GM23248 (cell line): Measurements from ENCODE around the gene MIGA2. TPM values are rescaled to one million over a fixed set of nuclear protein-coding genes. Genes with fewer than 3 reads are reported as not detected.

Experiments used
- DNase-seq: peaks from one replicate; pipeline ENCODE4 v3.0.0-alpha.2; 2015
- H2AFZ ChIP-seq: fragments of 200-600 bp; sonication (generic); 2 replicates; pipeline ENCODE4 v1.6.1; 2016; ENCODE audit warnings: antibody characterized with exemption
- H3F3A ChIP-seq: fragments of 200-600 bp; sonication (generic); 2 replicates; pipeline ENCODE4 v1.6.1; 2016; ENCODE audit warnings: mild to moderate bottlenecking, antibody characterized with exemption, mixed run types; ENCODE audit not compliant: insufficient read depth
- H3K27ac ChIP-seq: fragments of 200-600 bp; sonication (generic); 2 replicates; pipeline ENCODE4 v1.5.1; 2016; ENCODE audit warnings: mild to moderate bottlenecking
- H3K27me3 ChIP-seq: fragments of 200-600 bp; sonication (generic); replicated peaks from 2 replicates; pipeline ENCODE4 v1.6.1; 2016; ENCODE audit warnings: mild to moderate bottlenecking; ENCODE audit not compliant: insufficient read depth
- H3K36me3 ChIP-seq: fragments of 200-600 bp; sonication (generic); 2 replicates; pipeline ENCODE4 v1.6.1; 2016; ENCODE audit warnings: low read depth, mild to moderate bottlenecking
- H3K4me1 ChIP-seq: fragments of 200-600 bp; sonication (generic); 2 replicates; pipeline ENCODE4 v1.6.1; 2016; ENCODE audit warnings: mild to moderate bottlenecking; ENCODE audit not compliant: insufficient read depth
- H3K4me2 ChIP-seq: fragments of 200-600 bp; sonication (generic); one replicate; pipeline ENCODE4 v1.6.1; 2016; ENCODE audit warnings: mild to moderate bottlenecking; ENCODE audit not compliant: unreplicated experiment
- H3K4me3 ChIP-seq: fragments of 200-600 bp; sonication (generic); 2 replicates; pipeline ENCODE4 v1.5.1; 2016; ENCODE audit warnings: mild to moderate bottlenecking
- H3K79me2 ChIP-seq: fragments of 200-600 bp; sonication (generic); 2 replicates; pipeline ENCODE4 v1.6.1; 2016; ENCODE audit warnings: mild to moderate bottlenecking; ENCODE audit not compliant: insufficient read depth
- H3K9ac ChIP-seq: fragments of 200-600 bp; sonication (generic); 2 replicates; pipeline ENCODE4 v1.6.1; 2016; ENCODE audit warnings: mild to moderate bottlenecking
- H3K9me2 ChIP-seq: fragments of 200-600 bp; sonication (generic); 2 replicates; pipeline ENCODE4 v1.6.1; 2016; ENCODE audit warnings: mixed run types, mild to moderate bottlenecking, moderate library complexity; ENCODE audit not compliant: insufficient read depth
- H3K9me3 ChIP-seq: fragments of 200-600 bp; sonication (generic); one replicate; pipeline ENCODE4 v1.6.1; 2017; ENCODE audit warnings: low read depth
- H4K20me1 ChIP-seq: fragments of 200-600 bp; sonication (generic); 2 replicates; pipeline ENCODE4 v1.6.0; 2016; ENCODE audit not compliant: insufficient read depth
- EZH2 ChIP-seq: fragments of 200-600 bp; sonication (generic); IDR thresholded peaks from 2 replicates; pipeline ENCODE4 v1.6.1; 2018; ENCODE audit warnings: antibody characterized with exemption, mild to moderate bottlenecking; ENCODE audit not compliant: insufficient read depth, poor library complexity, severe bottlenecking
- EZH2phosphoT487 ChIP-seq: fragments of 200-600 bp; sonication (generic); IDR thresholded peaks from 2 replicates; pipeline ENCODE4 v1.6.1; 2018; ENCODE audit warnings: antibody characterized with exemption, moderate library complexity, mild to moderate bottlenecking, low read depth; ENCODE audit not compliant: insufficient read depth
- WGBS, 2 experiments: methylation state at CpG; one replicate each; pipeline ENCODE4 v1.1.6; 2015 to 2017; ENCODE audit warnings: low lambda C conversion rate in 2 of 2, low coverage in 1 of 2; ENCODE audit errors: missing lambda C conversion rate in 2 of 2; 5-methylcytosine and 5-hydroxymethylcytosine counted together
- in situ Hi-C: fragments of 300-500 bp; cut with MboI; formaldehyde crosslinking; loops from 2 replicates; pipeline ENCODE4 v1.15.0; 2020
- polyA plus RNA-seq: library from polyadenylated mRNA; unstranded; fragments of >200 nt; fragmentation: Nextera tagmentation; extraction: Ambion mirVana; gene quantifications from 2 replicates; pipeline ENCODE4 v1.2.1, GENCODE V29; 2016
- total RNA-seq: library from RNA; depleted of rRNA; stranded (reverse); fragments of >200 nt; shearing (Covaris generic); gene quantifications from 2 replicates; pipeline ENCODE4 v1.2.3, GENCODE V29; 2014

MIGA2 gene
- total and polyA plus RNA-seq, 2 experiments from 2014 or later = 12.4 to 35.1 TPM

DNA sequence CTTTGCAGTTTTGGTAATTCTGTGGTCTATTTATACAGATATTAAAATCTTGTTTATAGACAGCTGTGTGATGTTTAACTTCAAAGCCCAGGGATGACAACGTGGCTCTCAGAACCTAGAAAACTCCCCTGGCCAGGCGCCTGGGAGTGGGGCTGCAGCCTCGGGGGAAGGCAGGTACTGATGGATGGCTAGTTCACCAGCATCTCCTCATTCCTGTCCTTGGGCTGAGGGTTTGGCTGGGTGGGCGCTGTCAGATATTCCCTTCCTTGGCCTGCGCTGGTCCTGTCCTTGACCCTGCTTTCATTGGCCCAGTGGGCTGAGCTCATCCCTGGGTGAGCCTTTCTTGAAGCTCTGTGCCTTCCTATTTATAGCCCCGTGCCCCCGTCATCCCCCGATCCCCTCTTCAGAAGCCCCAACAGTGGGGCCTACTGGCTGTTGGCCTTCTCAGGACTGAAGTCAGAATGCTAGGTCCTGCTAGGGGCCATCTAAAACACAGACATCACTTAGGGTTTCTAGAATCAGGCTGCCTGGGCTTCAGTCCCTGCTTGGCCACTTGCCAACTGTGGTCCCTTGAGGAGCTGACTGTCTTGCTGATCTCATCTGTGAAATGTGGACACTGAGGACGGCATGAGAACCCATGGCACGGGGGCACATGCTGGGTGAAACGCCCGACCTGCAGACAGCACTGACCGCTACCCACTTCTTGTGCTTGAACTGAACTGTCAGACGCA is 29.2 kb upstream of the MIGA2 start:
- H3K9me2 ChIP-seq = no peaks in the 10 kb centered on the region
- H3F3A ChIP-seq = 0 out of 2 replicates have a peak, but pooled peaks cover 4% of the 10 kb centered on the region
- no peak overlapping the region for H2AFZ ChIP-seq
- H3K9me3 ChIP-seq = no peaks in the 10 kb centered on the region
- H3K79me2 ChIP-seq = no peaks in the 10 kb centered on the region
- DNase-seq = no peak
- H3K36me3 ChIP-seq = no peaks in the 10 kb centered on the region; the same call in 1 of the 2 replicates
- H3K4me2 ChIP-seq = no peak overlapping the region
- H3K27me3 ChIP-seq = no peaks in the 10 kb centered on the region
- no peaks in the 10 kb centered on the region for H3K4me1 ChIP-seq
- no peak overlapping the region for H3K27ac ChIP-seq
- in situ Hi-C loops = no loop called here
- WGBS, 2 experiments = 90 to 92% methylated on average over 11 to 14 of the region's 14 CpGs
- no peak for TF ChIP-seq EZH2phosphoT487
- no peak for TF ChIP-seq EZH2
- no peaks in the 10 kb centered on the region for H4K20me1 ChIP-seq
- no peak overlapping the region for H3K4me3 ChIP-seq
- no peak overlapping the region for H3K9ac ChIP-seq

DNA sequence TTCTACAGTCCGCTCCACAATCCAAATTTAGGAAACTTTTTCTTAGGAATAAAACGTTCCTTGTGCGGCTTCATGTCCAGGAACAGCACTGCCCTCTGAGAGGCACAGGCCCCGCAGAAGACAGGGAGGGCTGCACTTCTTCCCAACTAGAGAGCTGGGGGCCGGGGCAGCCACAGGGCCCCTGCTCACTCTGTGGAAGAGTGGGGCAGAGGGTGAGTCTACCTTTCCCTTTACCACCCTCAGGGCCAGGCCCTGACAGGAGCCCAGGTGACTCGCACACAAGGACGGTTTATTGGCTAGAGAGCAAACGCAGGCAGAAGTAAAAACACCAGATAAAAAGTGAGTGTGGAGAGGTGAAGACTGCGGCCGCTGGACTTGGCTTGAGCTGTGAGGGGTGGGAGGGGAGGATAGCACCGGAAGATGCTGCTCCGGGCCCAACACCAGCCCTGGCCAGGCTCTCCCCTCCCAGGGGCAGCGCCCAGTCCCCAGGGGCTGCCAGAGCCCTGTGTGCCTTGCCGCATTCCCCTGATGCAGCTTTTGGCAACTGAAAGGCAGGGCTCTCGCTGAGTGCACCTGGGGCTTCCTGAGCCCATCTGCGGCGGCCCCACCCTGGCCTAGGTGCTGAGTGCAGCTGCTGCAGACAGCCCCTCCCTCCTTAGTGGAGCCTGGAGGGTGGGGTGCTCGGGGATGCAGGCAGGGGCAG is 28.5 kb upstream of the MIGA2 start:
- H3K4me2 ChIP-seq = no peak overlapping the region
- H3K9ac ChIP-seq = no peak overlapping the region
- no peak overlapping the region for H2AFZ ChIP-seq
- H3F3A ChIP-seq = 0 out of 2 replicates have a peak, but pooled peaks cover 4% of the 10 kb centered on the region
- no peak overlapping the region for H3K4me3 ChIP-seq
- DNase-seq = no peak
- no peaks in the 10 kb centered on the region for H3K9me2 ChIP-seq
- no peaks in the 10 kb centered on the region for H3K4me1 ChIP-seq
- no peaks in the 10 kb centered on the region for H3K27me3 ChIP-seq
- H3K36me3 ChIP-seq = no peaks in the 10 kb centered on the region
- no peaks in the 10 kb centered on the region for H4K20me1 ChIP-seq
- H3K27ac ChIP-seq = no peak overlapping the region
- no peaks in the 10 kb centered on the region for H3K79me2 ChIP-seq
- no peaks in the 10 kb centered on the region for H3K9me3 ChIP-seq
- in situ Hi-C loops = no loop called here
- WGBS, 2 experiments = 73 to 82% methylated on average over 17 of the region's 18 CpGs
- TF ChIP-seq EZH2phosphoT487 (no peak), EZH2 (no peak)

DNA sequence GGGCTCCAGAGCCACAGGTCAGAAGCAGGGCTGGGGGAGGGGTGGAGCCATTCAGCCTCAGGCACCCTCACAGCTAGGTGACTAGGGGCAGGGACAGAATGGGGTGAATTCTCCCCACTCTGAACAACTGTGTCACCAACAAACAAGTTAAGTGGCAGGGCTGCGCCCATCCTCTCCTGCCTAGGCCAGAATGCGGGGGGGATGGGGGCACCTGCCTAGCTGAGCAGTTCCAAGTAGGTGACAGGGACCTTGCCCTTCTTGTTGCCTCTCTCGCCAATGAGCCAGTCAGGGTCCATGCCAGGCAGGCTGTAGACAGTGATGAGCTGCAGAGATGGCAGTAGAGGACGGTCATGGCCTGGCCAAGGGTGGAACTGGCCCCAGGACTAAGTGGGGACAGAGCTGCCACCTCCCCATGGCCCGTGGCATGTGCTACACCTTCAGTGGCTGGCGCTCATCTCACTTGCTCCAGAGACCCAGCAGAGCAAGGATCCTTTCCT is 27.9 kb upstream of the MIGA2 start:
- no peaks in the 10 kb centered on the region for H3K27me3 ChIP-seq
- no peaks in the 10 kb centered on the region for H4K20me1 ChIP-seq
- no peaks in the 10 kb centered on the region for H3K36me3 ChIP-seq
- DNase-seq = no peak
- H3K9ac ChIP-seq = no peak overlapping the region
- H3K4me2 ChIP-seq = no peak overlapping the region
- no peaks in the 10 kb centered on the region for H3K9me2 ChIP-seq
- no peak overlapping the region for H3K27ac ChIP-seq
- H3K4me3 ChIP-seq = no peak overlapping the region
- in situ Hi-C loops = no loop called here
- no peak overlapping the region for H2AFZ ChIP-seq
- H3F3A ChIP-seq = 0 out of 2 replicates have a peak, but pooled peaks cover 4% of the 10 kb centered on the region
- H3K79me2 ChIP-seq = no peaks in the 10 kb centered on the region
- H3K9me3 ChIP-seq = no peaks in the 10 kb centered on the region
- TF ChIP-seq EZH2 (no peak), EZH2phosphoT487 (no peak)
- 88 to 92% methylated on average over 6 of the region's 6 CpGs for WGBS, 2 experiments
- H3K4me1 ChIP-seq = no peaks in the 10 kb centered on the region

- H3K27me3 ChIP-seq = no peaks in the 10 kb centered on the region
- no peak overlapping the region for H3K4me2 ChIP-seq
- no peak overlapping the region for H2AFZ ChIP-seq
- no peak overlapping the region for H3K4me3 ChIP-seq
- no peaks in the 10 kb centered on the region for H4K20me1 ChIP-seq
- in situ Hi-C loops = no loop called here
- 0 out of 2 replicates have a peak, but pooled peaks cover 4% of the 10 kb centered on the region for H3F3A ChIP-seq
- no peaks in the 10 kb centered on the region for H3K36me3 ChIP-seq
- no peaks in the 10 kb centered on the region for H3K9me3 ChIP-seq
- no peaks in the 10 kb centered on the region for H3K4me1 ChIP-seq
- H3K27ac ChIP-seq = no peak overlapping the region
- TF ChIP-seq EZH2phosphoT487 (no peak), EZH2 (no peak)
- WGBS, 2 experiments = 89 to 90% methylated on average over 9 to 13 of the region's 13 CpGs
- no peak for DNase-seq
- no peaks in the 10 kb centered on the region for H3K9me2 ChIP-seq
- H3K79me2 ChIP-seq = no peaks in the 10 kb centered on the region
- no peak overlapping the region for H3K9ac ChIP-seq
These were observed 27.3 kb upstream of the MIGA2 start for GRCh38 chr9:129008986-129009583.
